Activated T-cell treated with anti-CD3 and anti-CD28 coated beads, Interleukin-2, amount 50 U/mL, for 1 hour (primary cell): Measurements from ENCODE around the gene MMD.
"Not testable (repeated sequence)": the region's sequence is repeated elsewhere in the genome, so short reads cannot be mapped to it uniquely, and the experiment has no call there.

Experiments
- DNase-seq: peaks from one replicate; pipeline ENCODE4 v3.0.0-alpha.2; 2020

Gene MMD

GRCh38 chr17:55390364-55390977, 31.2 kb downstream of the MMD start:
- no peak for DNase-seq

GRCh38 chr17:55389715-55390114, 31.9 kb downstream of the MMD start:
- not testable (repeated sequence) for DNase-seq

DNA sequence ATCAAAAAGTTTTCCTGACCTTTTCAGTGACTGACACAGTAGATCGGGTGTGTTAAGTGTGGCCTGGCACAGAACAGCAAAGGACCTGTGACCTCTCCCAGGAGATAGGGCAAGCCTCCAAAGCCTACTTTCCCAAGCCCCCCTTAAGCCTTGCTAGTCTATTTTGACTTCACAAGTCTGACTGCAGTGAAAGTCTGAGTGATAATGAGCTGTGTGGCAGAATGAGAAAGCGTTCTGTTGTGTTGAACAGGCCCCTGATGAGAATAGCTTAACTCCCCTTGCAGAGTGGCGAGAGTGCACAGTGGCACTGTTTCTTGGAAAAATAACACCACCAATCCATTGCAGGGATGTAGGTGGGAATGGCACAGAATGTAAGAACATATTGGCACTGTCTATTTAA, 32.8 kb downstream of the MMD start:
- no peak for DNase-seq

GRCh38 chr17:55386796-55387332, 34.8 kb downstream of the MMD start:
- DNase-seq = no peak

GRCh38 chr17:55384643-55385232, 36.9 kb downstream of the MMD start:
- no peak for DNase-seq

GRCh38 chr17:55383771-55384642, 37.6 kb downstream of the MMD start:
- DNase-seq = no peak

GRCh38 chr17:55381017-55381770, 40.4 kb downstream of the MMD start:
- no peak for DNase-seq

- DNase-seq = no peak
Observed at GRCh38 chr17:55377671-55378275, 43.9 kb downstream of the MMD start.

DNA sequence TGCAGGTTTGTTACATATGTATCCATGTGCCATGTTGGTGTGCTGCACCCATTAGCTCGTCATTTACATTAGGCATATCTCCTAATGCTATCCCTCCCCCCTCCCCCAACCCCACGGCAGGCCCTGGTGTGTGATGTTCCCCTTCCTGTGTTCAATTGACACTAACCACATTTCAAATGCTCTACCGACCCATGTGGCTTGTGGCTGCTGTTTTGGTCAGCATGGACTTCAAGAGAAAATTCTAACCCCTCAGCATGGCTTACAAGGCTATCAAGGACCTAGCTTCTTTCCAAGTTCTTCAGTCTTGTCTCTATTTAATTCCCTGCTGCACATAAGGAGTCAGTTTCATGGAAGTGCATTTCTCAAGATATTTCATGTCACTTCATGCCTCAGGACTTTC, 52.9 kb downstream of the MMD start:
- no peak for DNase-seq

DNA sequence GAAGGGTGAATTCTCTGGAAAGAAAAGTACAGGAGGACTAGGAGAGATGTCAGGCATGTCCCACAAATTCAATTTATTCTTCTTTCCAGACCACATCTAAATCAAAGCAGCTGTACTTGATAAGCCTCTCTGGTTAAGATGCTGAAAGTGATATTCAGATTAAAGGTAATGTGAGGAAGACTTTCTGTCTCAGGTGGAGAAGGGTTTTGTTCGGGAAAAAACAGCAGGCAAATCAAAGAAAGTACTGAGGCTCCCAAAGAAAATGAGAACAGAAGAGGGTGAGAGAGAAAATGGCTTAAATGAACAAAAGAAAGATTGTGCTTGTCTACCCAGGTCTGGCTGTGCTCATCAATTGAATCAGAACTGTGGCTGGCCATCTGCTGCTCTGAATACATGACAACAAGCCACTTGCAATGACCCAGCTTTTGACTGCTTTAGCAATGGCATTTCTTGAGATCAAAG, 55.6 kb downstream of the MMD start:
- DNase-seq = no peak

DNA sequence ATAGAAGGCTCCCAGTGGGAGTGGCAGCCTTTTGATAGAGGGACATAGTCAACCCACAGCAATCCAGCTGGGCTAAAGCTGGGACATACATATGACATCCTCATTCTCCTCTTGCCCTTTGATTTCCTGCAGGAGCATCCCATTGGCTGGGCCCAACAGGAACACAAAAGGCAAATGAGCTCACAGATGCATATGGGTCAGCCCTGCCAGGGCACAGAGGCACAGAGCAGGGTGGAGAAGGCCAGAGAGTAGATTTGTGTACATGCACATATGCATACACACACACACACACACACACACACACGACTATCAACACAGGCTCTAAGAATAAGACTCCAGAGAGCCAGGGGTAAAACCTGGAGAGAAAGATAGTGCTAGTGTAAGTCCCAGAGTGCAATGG, 58.6 kb downstream of the MMD start:
- DNase-seq = no peak

DNA sequence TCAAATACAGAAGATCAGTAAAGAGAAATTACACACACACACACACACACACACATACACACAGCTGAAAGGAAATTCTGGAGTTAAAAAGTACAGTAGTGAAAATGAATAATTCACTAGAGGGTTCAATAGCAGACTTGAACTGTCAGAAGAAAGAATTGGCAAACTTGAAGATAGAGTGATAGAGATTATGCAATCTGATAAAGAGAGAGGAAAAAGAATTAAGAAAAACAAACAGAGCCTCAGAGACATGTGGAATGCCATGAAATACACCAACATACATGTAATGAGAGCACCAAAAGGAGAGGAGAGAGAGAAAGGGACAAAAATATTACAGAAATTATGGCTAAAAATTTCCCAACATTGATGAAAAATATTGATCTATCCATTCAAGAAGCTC, 60.7 kb downstream of the MMD start:
- DNase-seq = no peak

DNA sequence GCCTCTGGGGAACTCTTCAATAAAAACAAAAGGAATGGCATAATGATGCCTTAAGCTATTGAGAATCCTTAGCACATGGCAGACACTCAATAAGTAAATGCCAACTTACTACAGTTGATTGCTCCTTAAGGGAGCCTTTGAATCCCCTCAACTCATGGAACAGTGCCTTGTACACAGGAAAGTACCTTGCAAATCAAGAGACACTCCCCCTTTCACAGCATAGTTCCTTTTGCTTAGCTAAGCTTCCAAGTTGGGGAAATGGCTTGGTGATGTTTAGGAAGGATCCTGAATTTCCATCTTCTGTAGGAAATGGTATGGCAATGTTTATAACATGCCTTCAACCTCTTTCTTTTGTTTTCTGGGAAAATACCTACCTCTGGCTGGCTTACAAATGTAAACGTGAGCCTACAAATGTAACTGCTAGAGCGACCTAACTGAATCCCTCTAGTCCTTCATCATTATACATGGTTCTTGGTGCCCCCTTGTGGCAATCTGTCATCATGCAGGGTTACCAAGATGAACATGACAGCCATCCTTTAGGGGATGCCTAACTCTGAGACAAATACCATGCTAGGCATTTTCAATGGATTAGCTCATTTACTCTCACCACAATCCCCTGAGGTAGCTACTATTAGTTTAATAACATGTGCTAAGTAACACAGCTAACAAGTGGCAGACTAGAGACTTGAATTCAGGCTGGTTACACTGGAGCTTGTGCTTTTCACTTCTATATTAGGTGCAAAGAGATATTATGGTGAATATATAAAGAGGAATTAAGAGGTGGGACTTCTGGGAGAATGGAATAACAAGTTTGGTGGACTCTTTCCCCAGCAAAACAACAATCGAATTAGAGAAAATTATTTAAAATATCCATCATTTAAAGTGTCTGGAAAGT, 65.0 kb downstream of the MMD start:
- peak; percentile 59 for DNase-seq

DNA sequence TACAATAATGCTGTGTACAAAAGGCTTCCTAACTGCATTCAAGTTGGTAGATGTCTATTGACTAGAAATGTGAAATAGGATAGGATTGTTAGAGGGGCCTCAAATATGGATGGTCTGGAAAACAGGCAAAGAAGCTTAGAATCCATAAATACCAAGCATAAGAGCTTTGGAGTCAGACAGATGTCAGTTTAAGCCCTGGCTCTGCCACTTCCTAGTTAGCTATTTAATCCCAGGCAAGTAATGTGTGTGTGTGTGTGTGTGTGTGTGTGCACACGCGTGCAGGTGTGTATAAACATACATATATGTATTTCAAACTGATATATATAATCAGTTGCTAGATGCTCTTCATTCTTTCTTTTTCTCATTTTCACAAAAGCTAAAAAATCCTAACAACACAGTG, 66.7 kb downstream of the MMD start:
- DNase-seq = no peak

DNA sequence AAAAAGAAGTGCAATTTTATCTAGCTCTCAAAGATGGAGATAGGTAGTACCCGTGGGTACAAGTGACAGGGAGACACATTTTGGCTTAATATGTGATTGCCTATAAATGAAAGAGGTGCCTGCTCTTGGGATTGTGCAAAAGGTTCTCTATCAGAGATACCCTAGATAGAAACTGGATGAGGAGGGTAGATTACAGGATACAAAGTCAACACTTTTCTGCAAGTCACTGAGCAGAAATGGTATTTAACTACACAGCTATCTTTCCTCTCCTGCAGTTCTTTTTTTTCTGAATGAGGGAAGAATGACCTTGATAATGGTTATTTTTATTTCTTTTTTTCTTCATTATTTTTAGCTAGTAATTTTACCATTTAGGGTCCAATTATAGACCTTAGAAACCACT, 67.6 kb downstream of the MMD start:
- no peak for DNase-seq

DNA sequence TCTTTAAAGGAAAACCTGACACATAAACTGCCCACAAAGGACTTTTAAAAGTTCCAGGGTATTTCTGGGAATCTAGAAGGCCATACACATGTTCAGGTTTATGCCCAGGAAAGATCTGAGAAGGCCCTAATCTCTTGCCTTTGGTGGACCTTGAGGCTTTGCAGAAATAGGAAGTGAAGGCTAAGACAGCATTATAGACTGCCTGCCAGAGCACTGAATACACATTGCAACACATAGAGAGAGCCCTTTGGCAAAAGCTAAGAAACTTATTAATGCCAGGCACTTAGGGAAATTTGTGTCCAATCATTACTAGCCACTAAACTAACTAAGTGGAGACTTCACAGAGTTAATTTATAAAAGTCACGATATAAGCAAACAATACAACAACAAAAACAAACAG, 70.4 kb downstream of the MMD start:
- no peak for DNase-seq

DNA sequence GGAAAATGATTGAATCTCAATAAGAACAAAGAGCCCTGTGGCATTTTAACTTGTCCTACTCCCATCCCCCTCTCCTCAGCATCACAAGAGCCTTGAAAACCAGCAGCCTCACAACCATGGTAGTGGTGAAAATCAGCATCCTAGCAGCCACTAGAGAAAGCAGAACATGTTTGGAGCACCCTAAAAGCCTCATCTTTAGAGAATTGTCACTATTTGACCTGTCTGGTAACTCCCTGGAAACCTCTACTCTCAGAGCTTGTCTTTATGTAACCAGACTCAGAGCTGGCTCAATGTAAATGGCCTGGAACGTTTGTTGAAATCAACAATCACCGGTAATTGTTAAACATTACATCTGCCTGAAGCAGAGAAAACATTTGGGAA, 70.8 kb downstream of the MMD start:
- no peak for DNase-seq

DNA sequence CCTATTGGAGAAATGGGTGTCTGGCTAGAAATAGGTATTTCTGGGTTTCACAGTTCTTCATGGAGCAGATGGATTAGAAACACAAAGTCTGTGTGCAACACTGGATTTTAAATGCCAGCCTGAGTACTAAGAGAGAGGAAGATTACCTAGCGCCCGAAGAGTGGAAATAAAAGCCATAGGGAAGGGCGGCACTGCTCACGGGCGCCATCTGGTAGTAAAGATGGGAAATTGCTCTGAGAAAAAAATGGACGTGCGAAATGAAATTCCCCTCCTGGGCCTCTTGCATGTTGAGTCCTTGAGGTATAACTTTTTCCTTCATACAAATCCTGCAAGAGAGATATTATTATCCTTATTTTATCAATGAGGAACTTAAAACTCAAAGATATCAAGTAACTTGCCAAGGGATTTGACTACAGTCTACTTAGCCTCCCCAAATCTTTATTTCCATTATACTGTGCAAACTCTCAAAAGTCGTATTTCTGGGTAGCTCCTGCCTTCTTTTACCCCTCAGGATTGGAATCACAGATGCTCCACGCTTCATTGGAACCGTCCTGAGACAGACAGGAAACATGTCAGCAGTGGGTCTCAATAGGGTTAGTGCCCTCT, 72.8 kb downstream of the MMD start:
- peak; percentile 38 for DNase-seq

GRCh38 chr17:55347341-55347740, 74.3 kb downstream of the MMD start:
- DNase-seq = no peak

DNA sequence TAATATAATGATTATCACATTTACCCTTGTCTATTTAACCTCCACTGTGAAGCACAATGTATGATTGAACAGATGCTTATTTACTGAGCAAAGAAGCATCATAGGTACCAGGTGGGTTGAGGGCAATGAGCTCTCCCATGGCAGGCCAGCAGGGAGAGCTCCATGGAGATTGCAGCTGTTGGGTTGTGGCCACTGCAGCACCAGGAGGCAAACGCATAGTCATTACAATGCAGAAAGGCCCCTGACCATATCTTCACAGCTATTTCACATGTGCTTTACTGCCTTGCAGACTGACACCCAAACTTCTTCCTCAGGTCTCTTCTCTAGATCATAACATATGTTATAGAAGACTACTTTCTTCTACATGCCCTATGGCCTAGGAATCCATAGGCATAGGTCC, 75.0 kb downstream of the MMD start:
- no peak for DNase-seq

DNA sequence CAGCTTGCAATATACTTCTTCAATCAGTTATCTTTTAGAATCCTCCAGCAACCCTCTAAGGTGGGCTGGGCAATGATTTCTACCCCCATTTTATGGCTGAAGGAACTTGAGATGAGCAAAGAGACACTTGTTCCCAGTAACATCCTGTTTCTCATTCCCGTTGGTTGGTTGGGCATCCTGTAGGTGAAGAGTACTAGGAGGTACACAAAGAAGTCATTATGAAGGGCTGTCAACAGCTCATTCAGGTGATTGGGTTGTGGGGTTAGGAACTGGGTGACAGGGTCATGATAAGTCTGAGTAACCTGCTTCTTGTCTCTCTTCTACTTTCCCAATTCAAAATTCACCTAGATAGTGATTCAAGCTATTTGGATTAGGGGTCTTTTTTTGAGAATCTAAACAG, 76.5 kb downstream of the MMD start:
- DNase-seq = no peak
